ENCODE measurements around the gene ARHGEF1. TPM values are rescaled to one million over a fixed set of nuclear protein-coding genes. Genes with fewer than 3 reads are reported as not detected.
"Not testable (repeated sequence)": the region's sequence is repeated elsewhere in the genome, so short reads cannot be mapped to it uniquely, and the experiment has no call there.

Gene ARHGEF1
- total RNA-seq, 5 donors from 2014 or later (not counting 1 experiment from before 2014, with no cell fraction given): 1,130 to 1,360 (median 1,288) TPM

DNA sequence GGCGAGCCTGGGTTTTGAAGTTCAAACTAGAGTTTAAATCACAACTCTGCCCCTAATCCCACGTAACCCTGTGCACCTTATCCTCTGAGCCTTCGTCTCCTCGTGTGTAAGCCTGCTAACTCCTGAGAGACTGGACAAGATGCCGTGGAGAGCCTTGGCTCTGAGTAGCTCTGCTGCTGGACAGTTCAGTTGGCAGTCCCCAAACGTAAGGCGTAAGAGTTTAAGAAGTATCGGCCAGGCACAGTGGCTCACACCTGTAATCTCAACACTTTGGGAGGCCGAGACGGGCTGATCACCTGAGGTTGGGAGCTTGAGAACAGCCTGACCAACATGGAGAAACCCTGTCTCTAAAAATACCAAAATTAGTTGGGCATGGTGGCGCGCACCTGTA, 10.6 kb upstream of the ARHGEF1 start:
- ChIA-PET POLR2A (interaction anchor here in 1 of 2 donors (0.6 kb wide), 1 partner anchor 8 kb away, joined by 9 read pairs; no protein-coding TSS in a partner anchor), CTCF (interaction anchor here (0.8 to 3.4 kb wide), 5 partner anchors 15 to 74 kb away, joined by 3 to 37 read pairs (median 7); no protein-coding TSS in a partner anchor)
- Mint-ChIP-seq H3K4me1 (peaks cover 64 to 90% (median 82%) of the 10 kb centered on the region in 3 donors), H3K4me3 (peak overlapping the region in 1 of 3 donors; percentile 88), H3K36me3 (peaks cover 24% of the 10 kb centered on the region), H3K27ac (peak overlapping the region; percentile 84 to 99), H3K9me3 (no peaks in the 10 kb centered on the region), H3K27me3 (no peaks in the 10 kb centered on the region)
- H3K27me3 ChIP-seq (replicated peaks in 1 of 2; ENCODE audit: control insufficient read depth in 2 of 2, extremely low read depth in 1 of 2, insufficient read depth in 2 of 2, low read length in 1 of 2): no peaks in the 10 kb centered on the region
- DNase-seq (no peak), ATAC-seq (replicated peaks in 1 of 4) (no peak)
- no peaks in the 10 kb centered on the region for H3K9me3 ChIP-seq
- H3K4me1 ChIP-seq (ENCODE audit: control insufficient read depth in 1 of 2, extremely low read depth in 1 of 2, insufficient read depth in 2 of 2, low read length in 2 of 2): peaks cover 76 to 100% of the 10 kb centered on the region in 2 experiments
- H3K27ac ChIP-seq (ENCODE audit: low read length): peak overlapping the region; percentile 81
- peaks cover 21 to 31% of the 10 kb centered on the region in 2 donors for H3K36me3 ChIP-seq (ENCODE audit: control insufficient read depth in 2 of 2, extremely low read depth in 1 of 2, insufficient read depth in 1 of 2, low read length in 1 of 2)
- WGBS (ENCODE audit: insufficient coverage): 72% methylated on average over 7 of the region's 12 CpGs
- no peak overlapping the region for H3K4me3 ChIP-seq (ENCODE audit: control insufficient read depth in 1 of 2, extremely low read depth in 1 of 2, low read length in 1 of 2)

DNA sequence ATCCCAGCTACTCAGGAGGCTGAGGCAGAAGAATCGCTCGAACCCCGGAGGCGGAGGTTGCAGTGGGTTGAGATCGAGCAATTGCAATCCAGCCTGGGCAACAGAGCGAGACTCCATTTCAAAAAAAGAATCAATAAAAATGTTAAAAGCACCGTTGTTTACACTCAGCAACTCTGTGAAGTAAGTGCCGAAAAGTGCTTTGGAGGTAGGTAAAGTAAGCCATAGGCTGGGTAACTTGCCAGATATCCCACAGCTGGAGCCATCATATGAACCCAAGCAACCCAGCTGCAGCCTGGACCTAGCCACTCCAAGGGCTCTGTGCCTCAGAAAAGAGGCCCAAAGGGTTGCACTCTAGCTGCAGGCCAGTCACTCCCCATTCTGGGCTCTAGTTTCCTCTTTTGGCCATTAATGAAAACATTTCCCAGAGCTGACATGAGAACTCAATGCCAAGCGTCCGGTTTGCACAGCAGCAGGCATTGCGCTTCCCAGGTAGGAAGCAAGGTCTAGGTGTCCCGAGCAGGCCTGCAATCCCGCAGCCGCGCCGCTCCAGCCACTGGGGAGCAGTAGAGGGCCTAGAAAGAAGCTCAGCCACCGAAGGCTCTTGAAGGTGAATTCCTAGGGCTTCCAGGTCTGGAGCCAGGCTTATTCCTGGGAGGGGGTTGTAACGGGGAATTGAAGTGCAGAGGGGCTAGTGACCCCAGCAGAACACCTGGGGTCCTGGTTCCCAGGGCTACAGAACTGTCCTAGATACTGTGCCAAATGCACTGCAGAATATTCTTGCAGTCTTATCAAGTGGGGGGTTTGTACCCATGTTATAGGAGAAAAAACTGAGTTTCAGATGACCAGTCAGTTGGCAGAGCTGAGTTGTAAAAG, 10.0 kb upstream of the ARHGEF1 start:
- no peaks in the 10 kb centered on the region for H3K27me3 Mint-ChIP-seq
- H3K9me3 Mint-ChIP-seq: no peaks in the 10 kb centered on the region
- ChIA-PET CTCF (interaction anchor here (0.6 to 3.4 kb wide), 7 partner anchors 11 to 73 kb away, joined by 3 to 37 read pairs (median 4); partner anchors contain the start of gene RPS19 (in 1 of the 2)), POLR2A (interaction anchor here (0.8 kb wide), 2 partner anchors 14 to 17 kb away, joined by 3 read pairs; no protein-coding TSS in a partner anchor)
- H3K27ac ChIP-seq (ENCODE audit: low read length): peak overlapping the region; percentile 81
- no peak for ATAC-seq (replicated peaks in 1 of 4)
- H3K4me1 Mint-ChIP-seq: peaks cover 65 to 90% (median 85%) of the 10 kb centered on the region in 3 donors
- peak in 33 of 35 experiments; percentile 36 to 79 (median 60) for DNase-seq
- peak overlapping the region; percentile 86 to 99 for H3K27ac Mint-ChIP-seq
- peaks cover 20% of the 10 kb centered on the region for H3K36me3 Mint-ChIP-seq
- H3K4me3 ChIP-seq (ENCODE audit: control insufficient read depth in 1 of 2, extremely low read depth in 1 of 2, low read length in 1 of 2): no peak overlapping the region
- peaks cover 19 to 25% of the 10 kb centered on the region in 2 donors for H3K36me3 ChIP-seq (ENCODE audit: control insufficient read depth in 2 of 2, extremely low read depth in 1 of 2, insufficient read depth in 1 of 2, low read length in 1 of 2)
- H3K9me3 ChIP-seq: no peaks in the 10 kb centered on the region
- H3K4me1 ChIP-seq (ENCODE audit: control insufficient read depth in 1 of 2, extremely low read depth in 1 of 2, insufficient read depth in 2 of 2, low read length in 2 of 2): peaks cover 80 to 100% of the 10 kb centered on the region in 2 experiments
- H3K4me3 Mint-ChIP-seq: peak overlapping the region in 2 of 3 donors; percentile 31 to 88
- WGBS (ENCODE audit: insufficient coverage): 28% methylated on average over 10 of the region's 18 CpGs
- H3K27me3 ChIP-seq (replicated peaks in 1 of 2; ENCODE audit: control insufficient read depth in 2 of 2, extremely low read depth in 1 of 2, insufficient read depth in 2 of 2, low read length in 1 of 2): no peaks in the 10 kb centered on the region

DNA sequence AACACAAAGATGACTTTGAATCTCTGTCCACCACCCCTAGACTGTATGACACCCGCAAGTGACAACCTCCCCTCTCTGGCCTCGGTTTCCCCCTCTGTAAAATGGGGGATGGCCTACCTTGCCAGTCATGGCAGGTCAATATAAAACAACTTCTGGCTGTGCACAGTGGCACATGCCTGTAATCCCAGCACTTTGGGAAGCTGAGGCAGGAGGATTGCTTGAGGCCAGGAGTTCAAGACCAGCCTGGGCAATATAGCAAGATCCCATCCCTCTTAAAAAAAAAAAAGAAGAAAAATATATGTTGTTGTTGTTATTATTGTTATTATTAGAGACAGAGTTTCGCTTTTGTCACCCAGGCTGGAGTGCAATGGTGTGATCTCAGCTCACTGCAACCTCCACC, 7.0 kb upstream of the ARHGEF1 start:
- peak overlapping the region; percentile 93 for H3K27ac ChIP-seq (ENCODE audit: low read length)
- peak overlapping the region in 1 of 2 donors; percentile 13 for H3K4me3 ChIP-seq (ENCODE audit: control insufficient read depth in 1 of 2, extremely low read depth in 1 of 2, low read length in 1 of 2)
- ChIA-PET POLR2A (interaction anchor here (0.6 to 1.9 kb wide), 11 partner anchors 8 to 75 kb away, joined by 3 to 12 read pairs (median 5); partner anchors contain the start of gene RPS19 (in 2 of the 2)), CTCF (interaction anchor here in 1 of 2 donors (0.6 to 3.4 kb wide), 13 partner anchors 8 to 83 kb away, joined by 3 to 37 read pairs (median 5); partner anchors contain the start of genes RABAC1 and RPS19)
- not testable (repeated sequence) for H3K9me3 ChIP-seq; H3K27me3 Mint-ChIP-seq; DNase-seq; H3K36me3 ChIP-seq (ENCODE audit: control insufficient read depth in 2 of 2, extremely low read depth in 1 of 2, insufficient read depth in 1 of 2, low read length in 1 of 2); H3K9me3 Mint-ChIP-seq; H3K36me3 Mint-ChIP-seq; H3K27me3 ChIP-seq (replicated peaks in 1 of 2; ENCODE audit: control insufficient read depth in 2 of 2, extremely low read depth in 1 of 2, insufficient read depth in 2 of 2, low read length in 1 of 2); ATAC-seq (replicated peaks in 1 of 4)
- WGBS (ENCODE audit: insufficient coverage): 48% methylated on average over 3 of the region's 3 CpGs
- Mint-ChIP-seq H3K4me3 (peak overlapping the region; percentile 65 to 73 (median 66)), H3K27ac (peak overlapping the region; percentile 98 to 100), H3K4me1 (peaks cover 78 to 91% (median 86%) of the 10 kb centered on the region in 3 donors)
- H3K4me1 ChIP-seq (ENCODE audit: control insufficient read depth in 1 of 2, extremely low read depth in 1 of 2, insufficient read depth in 2 of 2, low read length in 2 of 2): peaks cover 73 to 100% of the 10 kb centered on the region in 2 experiments

DNA sequence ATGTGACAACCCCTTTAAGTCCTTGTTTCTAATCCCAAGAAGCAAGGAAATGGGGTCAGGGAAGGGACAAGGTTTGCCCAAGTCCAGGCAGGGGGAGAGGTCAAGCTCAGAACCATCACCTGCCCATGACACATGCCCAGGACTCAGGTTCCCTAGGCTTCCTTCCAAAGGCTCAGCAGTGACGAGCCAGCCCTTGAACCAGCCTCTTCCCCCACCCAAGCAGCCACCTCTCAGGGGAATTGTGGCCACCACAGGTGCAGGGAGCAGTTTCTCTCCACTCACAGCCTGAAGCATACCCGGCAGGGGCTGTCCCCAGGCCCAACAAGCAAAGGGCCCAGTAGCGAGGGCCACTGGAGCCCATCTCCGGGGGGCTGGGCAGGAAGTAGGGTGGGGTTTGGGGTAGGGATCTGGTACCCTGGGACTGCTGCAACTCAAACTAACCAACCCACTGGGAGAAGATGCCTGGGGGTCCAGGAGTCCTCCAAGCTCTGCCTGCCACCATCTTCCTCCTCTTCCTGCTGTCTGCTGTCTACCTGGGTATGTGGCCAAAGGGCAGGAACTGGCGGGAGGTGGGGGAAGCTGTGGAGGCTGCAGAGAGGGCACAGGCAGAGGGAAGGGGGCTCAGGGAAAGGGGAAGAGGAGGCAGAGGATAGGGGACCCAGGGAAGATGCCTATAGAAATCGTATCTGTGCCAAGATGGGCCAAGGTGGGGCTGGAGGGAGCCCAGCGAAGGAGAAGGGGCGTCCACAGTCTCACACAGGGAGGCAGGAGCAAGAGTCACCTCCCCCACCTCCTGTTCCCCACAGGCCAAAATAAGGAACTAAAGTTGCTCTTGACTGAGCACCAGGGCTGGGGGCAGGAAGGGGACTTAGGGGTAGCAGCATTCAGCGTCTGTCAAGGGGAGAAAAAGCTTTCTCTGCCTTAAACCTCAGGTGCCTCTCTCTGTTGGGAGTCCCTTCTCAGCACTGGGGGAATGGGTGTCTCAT, 5.8 kb upstream of the ARHGEF1 start, which contains the start of gene CD79A:
TSS of gene CD79A (plus strand) at position 433 of the 986 bp plus-strand sequence. CDS start at position 459, 26 bp downstream.
- Histone ChIP-seq H3K9me3 (no peaks in the 10 kb centered on the region), H3K36me3 (ENCODE audit: control insufficient read depth in 2 of 2, extremely low read depth in 1 of 2, insufficient read depth in 1 of 2, low read length in 1 of 2) (no peaks in the 10 kb centered on the region), H3K27me3 (replicated peaks in 1 of 2; ENCODE audit: control insufficient read depth in 2 of 2, extremely low read depth in 1 of 2, insufficient read depth in 2 of 2, low read length in 1 of 2) (no peaks in the 10 kb centered on the region), H3K4me3 (ENCODE audit: control insufficient read depth in 1 of 2, extremely low read depth in 1 of 2, low read length in 1 of 2) (peak within 1 kb of the TSS; percentile 18 to 60), H3K27ac (ENCODE audit: low read length) (peak within 1 kb of the TSS; percentile 93), H3K4me1 (ENCODE audit: control insufficient read depth in 1 of 2, extremely low read depth in 1 of 2, insufficient read depth in 2 of 2, low read length in 2 of 2) (peaks cover 67 to 100% of the 10 kb centered on the region in 2 experiments)
- ChIA-PET CTCF (no interaction called here), POLR2A (interaction anchor here in 1 of 2 donors (1.9 kb wide), 1 partner anchor 9 kb away, joined by 8 read pairs; no protein-coding TSS in a partner anchor)
- WGBS (ENCODE audit: insufficient coverage): 17% methylated on average over 1 of the region's 9 CpGs
- H3K27me3 Mint-ChIP-seq: no peaks in the 10 kb centered on the region
- H3K4me3 Mint-ChIP-seq: peak within 1 kb of the TSS; percentile 34 to 75 (median 66)
- peak within 1 kb of the TSS; percentile 98 to 100 for H3K27ac Mint-ChIP-seq
- ATAC-seq (replicated peaks in 1 of 4): no peak
- no peaks in the 10 kb centered on the region for H3K9me3 Mint-ChIP-seq
- H3K4me1 Mint-ChIP-seq: peaks cover 74 to 88% (median 81%) of the 10 kb centered on the region in 3 donors
- peak in 4 of 35 experiments; percentile 16 to 47 (median 43) for DNase-seq
- H3K36me3 Mint-ChIP-seq: no peaks in the 10 kb centered on the region

DNA sequence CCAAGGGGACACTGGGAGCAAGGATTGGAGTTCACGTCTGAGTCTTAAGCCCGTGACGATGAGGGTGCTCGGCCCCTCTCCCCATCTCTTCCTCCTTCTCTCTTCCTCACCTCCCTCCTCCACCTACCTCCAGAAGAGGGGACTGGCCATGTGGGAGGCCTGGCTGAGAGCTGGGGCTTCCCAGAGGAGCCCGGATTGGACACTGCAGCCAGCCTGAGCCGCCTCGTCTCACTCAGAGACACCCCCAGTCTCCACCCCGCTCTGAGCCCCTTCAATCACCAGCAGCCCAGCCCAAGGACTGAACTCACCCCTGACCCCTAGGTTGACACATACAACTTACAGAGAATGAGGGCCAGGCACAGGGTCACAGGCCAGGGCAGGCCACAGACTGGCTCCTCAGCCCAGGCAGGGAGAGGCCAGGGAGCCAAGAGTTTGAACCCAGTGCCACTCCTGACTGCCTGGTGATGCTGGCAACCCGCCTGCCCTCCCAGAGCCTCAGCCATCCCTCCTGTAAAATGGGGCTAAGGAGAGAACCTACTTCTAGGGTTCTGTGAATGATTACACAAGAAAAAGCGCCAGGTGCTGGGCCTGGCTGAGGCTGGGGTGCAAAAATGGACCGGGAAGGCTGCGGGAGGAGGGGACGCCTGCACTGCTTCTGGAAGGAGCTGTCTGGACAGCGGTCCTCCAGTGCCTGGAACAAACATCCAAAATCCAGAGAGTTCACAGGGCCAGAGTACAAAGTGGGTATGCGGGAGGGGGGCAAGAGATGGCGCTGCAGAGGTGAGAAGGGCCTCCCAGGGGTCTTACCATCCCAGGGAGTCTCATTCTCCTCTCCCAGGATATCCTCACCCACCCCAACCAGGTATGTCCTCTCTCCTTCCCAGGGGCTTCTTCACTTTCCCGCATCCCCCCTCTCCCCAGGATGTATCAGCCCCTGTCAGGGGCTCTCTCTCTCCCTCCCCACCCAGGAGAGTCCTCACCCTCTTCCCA, 4.8 kb upstream of the ARHGEF1 start:
- Mint-ChIP-seq H3K9me3 (no peaks in the 10 kb centered on the region), H3K36me3 (peaks cover 4% of the 10 kb centered on the region), H3K27ac (peak overlapping the region; percentile 98 to 100), H3K27me3 (no peaks in the 10 kb centered on the region), H3K4me3 (peak overlapping the region in 2 of 3 donors; percentile 66 to 75), H3K4me1 (peaks cover 70 to 83% (median 76%) of the 10 kb centered on the region in 3 donors)
- Histone ChIP-seq H3K27me3 (replicated peaks in 1 of 2; ENCODE audit: control insufficient read depth in 2 of 2, extremely low read depth in 1 of 2, insufficient read depth in 2 of 2, low read length in 1 of 2) (no peaks in the 10 kb centered on the region), H3K4me3 (ENCODE audit: control insufficient read depth in 1 of 2, extremely low read depth in 1 of 2, low read length in 1 of 2) (peak overlapping the region; percentile 18 to 60), H3K36me3 (ENCODE audit: control insufficient read depth in 2 of 2, extremely low read depth in 1 of 2, insufficient read depth in 1 of 2, low read length in 1 of 2) (no peaks in the 10 kb centered on the region), H3K4me1 (ENCODE audit: control insufficient read depth in 1 of 2, extremely low read depth in 1 of 2, insufficient read depth in 2 of 2, low read length in 2 of 2) (peaks cover 59 to 95% of the 10 kb centered on the region in 2 experiments), H3K9me3 (no peaks in the 10 kb centered on the region), H3K27ac (ENCODE audit: low read length) (peak overlapping the region; percentile 93)
- WGBS (ENCODE audit: insufficient coverage): 71% methylated on average over 10 of the region's 17 CpGs
- DNase-seq (peak in 2 of 35 experiments; percentile 15 to 42), ATAC-seq (replicated peaks in 1 of 4) (no peak)
- CTCF ChIA-PET: no interaction called here
- POLR2A ChIA-PET: no interaction called here
